ENCODE data around the gene ERCC3. TPM values are rescaled to one million over a fixed set of nuclear protein-coding genes. Genes with fewer than 3 reads are reported as not detected.

The ERCC3 gene
- total and polyA plus RNA-seq, 2 donors (not counting 3 experiments of a cell fraction or from before 2014, with no cell fraction given): 40.7 to 47.3 TPM

GRCh38 chr2:127324635-127325034 lies 30.7 kb upstream of the ERCC3 start:
- DNase-seq (ENCODE audit: low read depth, low spot score): peak; percentile 66
- CTCF ChIA-PET: interaction anchor here (0.7 to 3.3 kb wide), 19 partner anchors 9 to 371 kb away, joined by 3 to 125 read pairs (median 5); partner anchors contain the start of gene LIMS2
- Histone ChIP-seq H3K9ac (replicated peaks; ENCODE audit: extremely low read depth, insufficient read depth, low read length) (no peak overlapping the region), H2AFZ (ENCODE audit: low read depth, low read length) (no peak overlapping the region), H3K9me1 (replicated peaks; ENCODE audit: control insufficient read depth, extremely low read depth, insufficient read depth, low read length) (no peaks in the 10 kb centered on the region), H4K20me1 (replicated peaks; ENCODE audit: control insufficient read depth, extremely low read depth, insufficient read depth, low read length) (no peaks in the 10 kb centered on the region), H3K27ac (ENCODE audit: insufficient read depth, low read depth, low read length) (no peak overlapping the region), H3K27me3 (ENCODE audit: control insufficient read depth in 2 of 2, insufficient read depth in 2 of 2, low read length in 2 of 2) (no peaks in the 10 kb centered on the region), H3K4me1 (ENCODE audit: control insufficient read depth, extremely low read depth, insufficient read depth, low read length) (no peaks in the 10 kb centered on the region), H3K9me3 (replicated peaks; ENCODE audit: control insufficient read depth, insufficient read depth, low read length) (no peaks in the 10 kb centered on the region), H3K36me3 (ENCODE audit: control insufficient read depth in 2 of 2, extremely low read depth in 1 of 2, insufficient read depth in 2 of 2, low read length in 2 of 2) (peaks cover 2% of the 10 kb centered on the region in 2 experiments), H3K4me3 (replicated peaks in 1 of 3; ENCODE audit: insufficient read depth in 1 of 3, low read depth in 1 of 3, low read length in 3 of 3) (no peak overlapping the region), H3K4me2 (ENCODE audit: insufficient read depth, low read length) (no peak overlapping the region), H3K79me2 (ENCODE audit: control insufficient read depth, insufficient read depth, low read length) (no peaks in the 10 kb centered on the region)
- POLR2A ChIA-PET: no interaction called here
- FAIRE-seq: peak; percentile 48
- intact Hi-C loops (cut with micrococcal nuclease): loop anchor here (1.0 kb wide), 1 partner anchor 155 kb away; no protein-coding TSS in a partner anchor
- TF ChIP-seq, protein P1, sequence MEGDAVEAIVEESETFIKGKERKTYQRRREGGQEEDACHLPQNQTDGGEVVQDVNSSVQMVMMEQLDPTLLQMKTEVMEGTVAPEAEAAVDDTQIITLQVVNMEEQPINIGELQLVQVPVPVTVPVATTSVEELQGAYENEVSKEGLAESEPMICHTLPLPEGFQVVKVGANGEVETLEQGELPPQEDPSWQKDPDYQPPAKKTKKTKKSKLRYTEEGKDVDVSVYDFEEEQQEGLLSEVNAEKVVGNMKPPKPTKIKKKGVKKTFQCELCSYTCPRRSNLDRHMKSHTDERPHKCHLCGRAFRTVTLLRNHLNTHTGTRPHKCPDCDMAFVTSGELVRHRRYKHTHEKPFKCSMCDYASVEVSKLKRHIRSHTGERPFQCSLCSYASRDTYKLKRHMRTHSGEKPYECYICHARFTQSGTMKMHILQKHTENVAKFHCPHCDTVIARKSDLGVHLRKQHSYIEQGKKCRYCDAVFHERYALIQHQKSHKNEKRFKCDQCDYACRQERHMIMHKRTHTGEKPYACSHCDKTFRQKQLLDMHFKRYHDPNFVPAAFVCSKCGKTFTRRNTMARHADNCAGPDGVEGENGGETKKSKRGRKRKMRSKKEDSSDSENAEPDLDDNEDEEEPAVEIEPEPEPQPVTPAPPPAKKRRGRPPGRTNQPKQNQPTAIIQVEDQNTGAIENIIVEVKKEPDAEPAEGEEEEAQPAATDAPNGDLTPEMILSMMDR (IDR thresholded peaks at IDR 0.05; ENCODE audit: extremely low read depth in 1 of 2, insufficient read depth in 1 of 2, low read depth in 1 of 2, low read length in 2 of 2): peak; percentile 38 to 48
- no peak for TF ChIP-seq MYC (IDR thresholded peaks at IDR 0.05; ENCODE audit: low read depth, low read length)
- dilution Hi-C loops (cut with MboI; ENCODE audit: extremely low pct_ligation_motif_present, low sequenced_read_pairs): no loop called here
- BruUV-seq (replicated peaks): no TSS peak

GRCh38 chr2:127321303-127321702 lies 27.4 kb upstream of the ERCC3 start:
- Histone ChIP-seq H3K79me2 (ENCODE audit: control insufficient read depth, insufficient read depth, low read length) (no peaks in the 10 kb centered on the region), H3K9me1 (replicated peaks; ENCODE audit: control insufficient read depth, extremely low read depth, insufficient read depth, low read length) (no peaks in the 10 kb centered on the region), H3K4me1 (ENCODE audit: control insufficient read depth, extremely low read depth, insufficient read depth, low read length) (no peaks in the 10 kb centered on the region), H3K9me3 (replicated peaks; ENCODE audit: control insufficient read depth, insufficient read depth, low read length) (no peaks in the 10 kb centered on the region), H2AFZ (ENCODE audit: low read depth, low read length) (no peak overlapping the region), H3K27ac (ENCODE audit: insufficient read depth, low read depth, low read length) (no peak overlapping the region), H3K4me3 (replicated peaks in 1 of 3; ENCODE audit: insufficient read depth in 1 of 3, low read depth in 1 of 3, low read length in 3 of 3) (no peak overlapping the region), H3K4me2 (ENCODE audit: insufficient read depth, low read length) (no peak overlapping the region), H3K9ac (replicated peaks; ENCODE audit: extremely low read depth, insufficient read depth, low read length) (no peak overlapping the region), H3K27me3 (ENCODE audit: control insufficient read depth in 2 of 2, insufficient read depth in 2 of 2, low read length in 2 of 2) (no peaks in the 10 kb centered on the region), H4K20me1 (replicated peaks; ENCODE audit: control insufficient read depth, extremely low read depth, insufficient read depth, low read length) (no peaks in the 10 kb centered on the region), H3K36me3 (ENCODE audit: control insufficient read depth in 2 of 2, extremely low read depth in 1 of 2, insufficient read depth in 2 of 2, low read length in 2 of 2) (peaks cover 5 to 13% of the 10 kb centered on the region in 2 experiments)
- FAIRE-seq (no peak), DNase-seq (ENCODE audit: low read depth, low spot score) (no peak)
- ChIA-PET POLR2A (no interaction called here), CTCF (interaction anchor here (1.9 kb wide), 1 partner anchor 158 kb away, joined by 11 read pairs; no protein-coding TSS in a partner anchor)
- TF ChIP-seq EZH2 (IDR thresholded peaks at IDR 0.05; ENCODE audit: borderline replicate concordance, low read depth, low read length, severe bottlenecking) (no peak), POLR2AphosphoS5 (IDR thresholded peaks at IDR 0.05; ENCODE audit: insufficient read depth, low read depth, low read length) (no peak), MYC (IDR thresholded peaks at IDR 0.05; ENCODE audit: low read depth, low read length) (no peak), JUN (IDR thresholded peaks at IDR 0.05; ENCODE audit: borderline replicate concordance, insufficient read depth, insufficient read length, low read depth) (no peak), GATA2 (IDR thresholded peaks at IDR 0.05; ENCODE audit: insufficient read depth, insufficient read length, low read depth, low read length) (no peak), FOS (IDR thresholded peaks at IDR 0.05; ENCODE audit: borderline replicate concordance, insufficient read depth, low read length) (no peak), POLR2A (IDR thresholded peaks at IDR 0.05; ENCODE audit: low read depth, low read length) (no peak), MAX (IDR thresholded peaks at IDR 0.05; ENCODE audit: insufficient read depth, insufficient read length) (no peak)
- TF ChIP-seq, protein P1 (IDR thresholded peaks at IDR 0.05; ENCODE audit: extremely low read depth in 1 of 2, insufficient read depth in 1 of 2, low read depth in 1 of 2, low read length in 2 of 2): no peak
- no TSS peak for BruUV-seq (replicated peaks)
- intact Hi-C loops (cut with micrococcal nuclease) (no loop called here), dilution Hi-C loops (cut with MboI; ENCODE audit: extremely low pct_ligation_motif_present, low sequenced_read_pairs) (no loop called here)
